Cardiac fibroblast (primary cell): ENCODE measurements around the gene SMOC1.
"Not testable (repeated sequence)": the region's sequence is repeated elsewhere in the genome, so short reads cannot be mapped to it uniquely, and the experiment has no call there.

Experiments used
- DNase-seq, 2 donors: peaks; one replicate each; pipeline versions ENCODE4 v3.0.0 to v3.0.0-alpha.2; 2010; ENCODE audit warnings: low read depth in 2 of 2
- H3K4me3 ChIP-seq, 2 donors: replicated peaks in 1 of 2; 1 replicate in 1 of 2; 2 replicates in 1 of 2; pipeline ENCODE4 v1.5.1; 2011; ENCODE audit warnings: low read depth in 2 of 2, low read length in 2 of 2, mild to moderate bottlenecking in 2 of 2, moderate library complexity in 1 of 2
- TF ChIP-seq, protein P1 (sequence below): IDR thresholded peaks from one replicate; pipeline ENCODE4 v1.5.1; 2011; ENCODE audit warnings: low read depth, mild to moderate bottlenecking, low read length, inconsistent platforms

The SMOC1 gene

DNA sequence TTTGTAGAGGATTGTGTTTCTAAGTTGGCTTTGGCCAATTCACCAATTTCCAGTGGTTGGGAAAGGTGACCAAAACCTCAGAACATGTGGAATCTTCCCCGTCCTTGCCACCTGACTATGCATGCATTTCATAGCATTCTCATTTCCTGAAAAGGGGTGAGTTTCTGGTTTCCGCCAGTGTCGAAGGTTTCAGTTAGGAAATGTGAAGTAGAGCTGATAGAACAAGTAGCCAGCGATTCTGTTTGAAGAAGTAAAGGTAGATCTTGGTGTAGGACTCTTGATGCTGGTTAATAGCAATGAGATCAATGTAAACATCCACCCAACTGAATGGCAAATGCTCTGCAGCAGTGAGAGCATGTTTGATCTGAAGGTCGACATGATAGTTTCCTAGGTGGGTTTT, 15.9 kb downstream of the SMOC1 start:
- no peak overlapping the region for H3K4me3 ChIP-seq
- no peak for DNase-seq
- TF ChIP-seq, protein P1, sequence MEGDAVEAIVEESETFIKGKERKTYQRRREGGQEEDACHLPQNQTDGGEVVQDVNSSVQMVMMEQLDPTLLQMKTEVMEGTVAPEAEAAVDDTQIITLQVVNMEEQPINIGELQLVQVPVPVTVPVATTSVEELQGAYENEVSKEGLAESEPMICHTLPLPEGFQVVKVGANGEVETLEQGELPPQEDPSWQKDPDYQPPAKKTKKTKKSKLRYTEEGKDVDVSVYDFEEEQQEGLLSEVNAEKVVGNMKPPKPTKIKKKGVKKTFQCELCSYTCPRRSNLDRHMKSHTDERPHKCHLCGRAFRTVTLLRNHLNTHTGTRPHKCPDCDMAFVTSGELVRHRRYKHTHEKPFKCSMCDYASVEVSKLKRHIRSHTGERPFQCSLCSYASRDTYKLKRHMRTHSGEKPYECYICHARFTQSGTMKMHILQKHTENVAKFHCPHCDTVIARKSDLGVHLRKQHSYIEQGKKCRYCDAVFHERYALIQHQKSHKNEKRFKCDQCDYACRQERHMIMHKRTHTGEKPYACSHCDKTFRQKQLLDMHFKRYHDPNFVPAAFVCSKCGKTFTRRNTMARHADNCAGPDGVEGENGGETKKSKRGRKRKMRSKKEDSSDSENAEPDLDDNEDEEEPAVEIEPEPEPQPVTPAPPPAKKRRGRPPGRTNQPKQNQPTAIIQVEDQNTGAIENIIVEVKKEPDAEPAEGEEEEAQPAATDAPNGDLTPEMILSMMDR = no peak

DNA sequence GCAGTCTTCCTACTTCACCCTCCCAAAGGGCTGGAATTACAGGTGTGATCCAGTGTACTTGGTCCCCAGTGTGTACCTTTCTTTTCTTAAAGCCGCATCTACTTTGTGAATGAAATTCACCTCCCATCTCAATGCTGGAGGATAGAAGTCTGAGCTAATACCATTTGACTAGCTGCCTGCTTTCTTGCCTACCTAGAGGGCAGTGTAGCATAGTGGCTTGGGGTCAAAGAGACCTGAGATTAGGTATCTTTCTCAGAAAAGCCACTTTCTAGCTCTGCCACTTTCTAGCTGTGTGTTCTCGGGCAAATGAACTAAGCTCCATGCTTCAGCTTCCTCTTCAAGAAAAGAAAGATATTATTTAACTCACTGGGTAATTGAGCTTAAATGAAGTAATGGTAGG, 16.9 kb downstream of the SMOC1 start:
- no peak overlapping the region for H3K4me3 ChIP-seq
- DNase-seq = no peak
- TF ChIP-seq, protein P1 = no peak

DNA sequence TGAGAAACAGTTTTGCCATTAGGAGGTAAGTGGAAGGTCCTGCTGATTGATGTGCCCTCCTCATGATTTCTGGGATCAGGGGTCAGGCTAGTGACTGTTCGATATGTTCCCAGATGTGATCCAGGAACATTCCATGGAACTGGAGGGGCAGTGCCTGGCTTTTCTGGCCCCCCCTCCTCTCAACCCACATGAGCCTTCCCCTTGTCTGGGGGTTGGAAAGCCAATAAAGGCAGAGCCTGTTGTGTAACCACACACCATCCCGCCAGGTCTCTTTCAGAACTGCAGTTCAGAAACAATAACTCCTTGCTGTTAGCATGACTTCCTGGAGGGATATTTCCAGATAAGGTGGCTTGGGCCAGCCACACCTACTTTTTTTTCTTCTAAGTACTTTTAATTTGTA, 17.8 kb downstream of the SMOC1 start:
- H3K4me3 ChIP-seq = no peak overlapping the region
- no peak for DNase-seq
- TF ChIP-seq, protein P1 = no peak

DNA sequence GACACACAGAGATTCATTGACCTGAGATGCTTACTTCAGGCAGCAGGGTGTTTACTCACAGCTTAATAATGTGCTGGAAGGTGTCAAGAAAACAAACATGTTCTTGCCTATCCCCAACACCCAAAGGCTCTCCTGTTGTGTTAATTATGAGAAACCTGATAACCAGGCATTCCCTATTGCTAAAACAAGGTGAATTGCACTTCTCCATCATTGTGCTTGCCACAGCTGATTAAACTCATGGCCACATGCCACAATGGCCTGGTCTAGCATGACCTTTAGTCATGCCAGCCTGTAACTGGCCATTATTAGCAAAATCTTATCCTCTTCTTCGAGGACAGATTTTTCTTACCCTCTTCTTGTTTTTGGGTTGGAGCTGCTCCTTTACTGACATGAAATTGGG, 21.4 kb downstream of the SMOC1 start:
- H3K4me3 ChIP-seq = no peak overlapping the region
- no peak for DNase-seq
- TF ChIP-seq, protein P1 = no peak

DNA sequence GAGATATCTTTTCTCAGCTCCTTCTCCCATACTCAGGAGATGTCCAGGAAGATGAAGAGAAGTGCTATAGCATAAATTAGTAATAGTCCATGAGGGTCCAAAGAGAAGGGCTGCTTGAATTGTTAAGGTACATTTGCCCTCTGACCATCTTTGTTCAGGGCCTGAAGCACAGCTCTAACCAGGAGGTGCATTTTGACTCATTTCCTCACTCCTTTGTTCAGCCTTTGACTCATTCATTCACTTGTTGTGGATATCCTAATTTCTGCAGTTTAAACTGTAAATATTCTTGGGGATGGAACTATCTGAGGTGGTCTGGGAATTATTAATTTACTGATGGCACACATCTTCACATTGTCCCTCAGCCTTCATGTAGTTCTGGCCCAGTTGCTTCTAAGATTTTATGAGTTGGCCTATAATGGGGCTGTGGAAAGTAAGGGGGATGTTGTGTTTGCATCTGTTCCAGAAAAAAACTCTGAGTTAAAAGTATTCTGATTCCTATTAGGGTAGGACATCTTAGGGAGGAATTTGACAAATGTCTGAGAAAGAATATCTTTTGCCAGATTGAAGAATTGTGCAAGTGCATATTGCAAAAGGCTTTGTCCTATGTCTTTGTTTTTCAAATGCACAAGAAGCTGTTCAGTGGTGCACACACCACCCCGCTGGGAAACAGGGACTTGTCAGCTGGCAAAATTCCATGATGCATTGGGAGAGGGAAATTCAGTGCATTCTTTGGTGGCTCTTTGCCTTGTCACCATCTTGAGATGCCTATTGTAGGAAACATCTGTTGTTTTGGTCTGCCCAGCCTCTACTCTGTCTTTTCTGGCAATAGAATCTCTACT, 22.1 kb downstream of the SMOC1 start:
- DNase-seq = peak; percentile 74 to 87
- TF ChIP-seq, protein P1 = no peak
- H3K4me3 ChIP-seq = no peak overlapping the region

DNA sequence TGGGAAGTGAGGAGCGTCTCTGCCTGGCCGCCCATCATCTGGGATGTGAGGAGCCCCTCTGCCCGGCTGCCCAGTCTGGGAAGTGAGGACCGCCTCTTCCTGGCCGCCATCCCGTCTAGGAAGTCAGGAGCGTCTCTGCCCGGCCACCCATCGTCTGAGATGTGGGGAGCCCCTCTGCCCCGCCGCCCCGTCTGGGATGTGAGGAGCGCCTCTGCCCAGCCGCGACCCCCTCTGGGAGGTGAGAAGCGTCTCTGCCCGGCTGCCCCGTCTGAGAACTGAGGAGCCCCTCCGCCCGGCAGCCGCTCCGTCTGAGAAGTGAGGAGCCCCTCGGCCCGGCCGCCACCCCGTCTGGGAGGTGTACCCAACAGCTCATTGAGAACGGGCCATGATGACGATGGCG, 23.8 kb downstream of the SMOC1 start:
- H3K4me3 ChIP-seq, DNase-seq: not testable (repeated sequence)

DNA sequence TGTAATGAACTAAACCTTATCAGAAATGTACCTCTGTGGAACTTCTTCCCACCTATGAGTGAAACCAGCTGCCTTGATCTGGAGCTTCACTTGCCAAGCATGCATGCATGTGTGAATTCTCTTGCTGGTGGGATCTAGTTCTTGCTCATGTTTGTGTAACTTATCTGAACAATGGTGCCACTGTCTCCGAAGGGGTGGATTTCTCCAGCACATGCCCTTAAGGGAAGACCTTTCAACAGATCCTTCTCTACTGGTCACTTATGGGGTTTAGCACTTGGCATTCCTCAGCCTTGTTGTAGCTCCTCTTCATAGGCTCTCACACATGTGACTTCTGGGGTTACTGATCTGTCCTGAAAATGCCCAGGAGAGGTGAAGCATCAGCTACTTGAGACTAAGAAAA, 25.0 kb downstream of the SMOC1 start:
- H3K4me3 ChIP-seq = no peak overlapping the region
- no peak for DNase-seq
- TF ChIP-seq, protein P1 = no peak
